CD4-positive, CD25-positive, alpha-beta regulatory T cell (primary cell): Measurements from ENCODE around the gene NR2F1. TPM values are rescaled to one million over a fixed set of nuclear protein-coding genes. Genes with fewer than 3 reads are reported as not detected.

Experiments used
- ATAC-seq, 2 donors: fragments of 150-1000 bp; cut with Tn5 transposase; one replicate each; pipeline ENCODE4 v1.10.0; 2021; ENCODE audit warnings: low read depth in 2 of 2, moderate number of reproducible peaks in 2 of 2, moderate library complexity in 1 of 2
- DNase-seq, 3 donors: peaks; one replicate each; pipeline versions ENCODE4 v3.0.0 to v3.0.0-alpha.2; 2012 to 2022; ENCODE audit warnings: mixed read lengths in 1 of 3
- H3K27ac ChIP-seq: one replicate; pipeline ENCODE4 v1.7.0; 2013; ENCODE audit warnings: mild to moderate bottlenecking, low read length; ENCODE audit not compliant: insufficient read depth, poor library complexity, severe bottlenecking
- H3K27me3 ChIP-seq: one replicate; pipeline ENCODE4 v1.7.0; 2013; ENCODE audit warnings: low read length; ENCODE audit not compliant: control insufficient read depth, insufficient read depth
- H3K36me3 ChIP-seq: one replicate; pipeline ENCODE4 v1.7.0; 2013; ENCODE audit warnings: mild to moderate bottlenecking, low read length, moderate library complexity; ENCODE audit not compliant: control insufficient read depth, insufficient read depth
- H3K4me1 ChIP-seq: 2 replicates; pipeline ENCODE4 v1.7.0; 2013; ENCODE audit warnings: mild to moderate bottlenecking, low read length; ENCODE audit not compliant: insufficient read depth, control insufficient read depth, poor library complexity, severe bottlenecking
- H3K4me3 ChIP-seq: one replicate; pipeline ENCODE4 v1.7.0; 2013; ENCODE audit warnings: low read depth, mild to moderate bottlenecking, low read length, moderate library complexity
- H3K9me3 ChIP-seq, 2 experiments: 1 replicate in 1 of 2; 2 replicates in 1 of 2; pipeline ENCODE4 v1.7.0; 2013; ENCODE audit warnings: low read length in 2 of 2, mild to moderate bottlenecking in 1 of 2, moderate library complexity in 1 of 2; ENCODE audit not compliant: control insufficient read depth in 2 of 2
- H3K27ac Mint-ChIP-seq, 3 donors: one replicate each; pipeline ENCODE4 v1.8.0; 2020 to 2022; ENCODE audit warnings: mild to moderate bottlenecking in 3 of 3, mixed read lengths in 3 of 3, moderate library complexity in 2 of 3
- H3K27me3 Mint-ChIP-seq: one replicate; pipeline ENCODE4 v1.8.0; 2022; ENCODE audit warnings: mild to moderate bottlenecking, mixed read lengths
- H3K36me3 Mint-ChIP-seq: one replicate; pipeline ENCODE4 v1.8.0; 2020; ENCODE audit warnings: mixed read lengths
- H3K4me1 Mint-ChIP-seq, 4 donors: one replicate each; pipeline ENCODE4 v1.8.0; 2020 to 2022; ENCODE audit warnings: mixed read lengths in 4 of 4, mild to moderate bottlenecking in 1 of 4
- H3K4me3 Mint-ChIP-seq, 4 donors: one replicate each; pipeline ENCODE4 v1.8.0; 2020 to 2022; ENCODE audit warnings: mild to moderate bottlenecking in 4 of 4, mixed read lengths in 4 of 4, moderate library complexity in 3 of 4
- H3K9me3 Mint-ChIP-seq, 7 donors: one replicate each; pipeline ENCODE4 v1.8.0; 2020 to 2022; ENCODE audit warnings: mixed read lengths in 7 of 7, mild to moderate bottlenecking in 3 of 7, moderate library complexity in 2 of 7
- polyA plus RNA-seq, 4 donors: library from polyadenylated mRNA; unstranded; fragments of 300-500 nt; fragmentation: Illumina TruSeq; gene quantifications; one replicate each; pipeline ENCODE4 v1.2.3, GENCODE V29; 2021
- total RNA-seq: library from RNA; stranded (reverse); gene quantifications from one replicate; pipeline ENCODE4 v1.2.3, GENCODE V29; 2022

The NR2F1 gene
- total and polyA plus RNA-seq, 5 donors from 2014 or later = not detected

- no peaks in the 10 kb centered on the region for H3K36me3 ChIP-seq
- Mint-ChIP-seq H3K4me1 (peaks cover 5 to 20% (median 10%) of the 10 kb centered on the region in 4 donors), H3K36me3 (peaks cover 4% of the 10 kb centered on the region), H3K27me3 (peaks cover 77% of the 10 kb centered on the region), H3K27ac (no peak overlapping the region), H3K4me3 (no peak overlapping the region), H3K9me3 (peaks cover 0 to 8% (median 2%) of the 10 kb centered on the region in 7 donors)
- peaks cover 5% of the 10 kb centered on the region for H3K4me1 ChIP-seq
- H3K9me3 ChIP-seq = peaks cover 3 to 13% of the 10 kb centered on the region in 2 experiments
- no peak overlapping the region for H3K27ac ChIP-seq
- DNase-seq = no peak
- ATAC-seq = no peak
- peaks cover 56% of the 10 kb centered on the region for H3K27me3 ChIP-seq
- H3K4me3 ChIP-seq = no peak overlapping the region
Measured at GRCh38 chr5:93612855-93613243, 29.8 kb downstream of the NR2F1 start.

GRCh38 chr5:93616538-93617174, 33.6 kb downstream of the NR2F1 start:
- Histone ChIP-seq H3K27ac (no peak overlapping the region), H3K36me3 (no peaks in the 10 kb centered on the region), H3K4me1 (peaks cover 13% of the 10 kb centered on the region), H3K9me3 (no peaks in the 10 kb centered on the region), H3K27me3 (peaks cover 19% of the 10 kb centered on the region), H3K4me3 (no peak overlapping the region)
- peaks cover 0 to 3% (median 1%) of the 10 kb centered on the region in 7 donors for H3K9me3 Mint-ChIP-seq
- H3K4me1 Mint-ChIP-seq = peaks cover 11 to 21% (median 16%) of the 10 kb centered on the region in 4 donors
- H3K27me3 Mint-ChIP-seq = peaks cover 59% of the 10 kb centered on the region
- DNase-seq (no peak), ATAC-seq (no peak)
- H3K27ac Mint-ChIP-seq = no peak overlapping the region
- peaks cover 7% of the 10 kb centered on the region for H3K36me3 Mint-ChIP-seq
- H3K4me3 Mint-ChIP-seq = no peak overlapping the region

GRCh38 chr5:93620487-93621326, 37.7 kb downstream of the NR2F1 start:
- Histone ChIP-seq H3K36me3 (no peaks in the 10 kb centered on the region), H3K4me1 (peaks cover 22% of the 10 kb centered on the region), H3K27me3 (no peaks in the 10 kb centered on the region), H3K9me3 (no peaks in the 10 kb centered on the region), H3K4me3 (peak overlapping the region; percentile 58), H3K27ac (no peak overlapping the region)
- peaks cover 11 to 24% (median 20%) of the 10 kb centered on the region in 4 donors for H3K4me1 Mint-ChIP-seq
- peaks cover 28% of the 10 kb centered on the region for H3K27me3 Mint-ChIP-seq
- ATAC-seq (peak; percentile 72 to 75), DNase-seq (peak; percentile 22 to 71 (median 53))
- peak overlapping the region in 2 of 3 donors; percentile 88 to 92 for H3K27ac Mint-ChIP-seq
- peaks cover 7% of the 10 kb centered on the region for H3K36me3 Mint-ChIP-seq
- H3K4me3 Mint-ChIP-seq = peak overlapping the region; percentile 87 to 99 (median 92)
- peaks cover 0 to 3% (median 0%) of the 10 kb centered on the region in 7 donors for H3K9me3 Mint-ChIP-seq

- H3K27ac Mint-ChIP-seq = peak overlapping the region in 2 of 3 donors; percentile 84 to 92
- H3K4me3 ChIP-seq = peak overlapping the region; percentile 21
- H3K27me3 ChIP-seq = no peaks in the 10 kb centered on the region
- peaks cover 11 to 24% (median 20%) of the 10 kb centered on the region in 4 donors for H3K4me1 Mint-ChIP-seq
- ATAC-seq = no peak
- H3K36me3 ChIP-seq = no peaks in the 10 kb centered on the region
- H3K36me3 Mint-ChIP-seq = peaks cover 3% of the 10 kb centered on the region
- peaks cover 0 to 3% (median 0%) of the 10 kb centered on the region in 7 donors for H3K9me3 Mint-ChIP-seq
- H3K4me1 ChIP-seq = peaks cover 22% of the 10 kb centered on the region
- DNase-seq = no peak
- no peaks in the 10 kb centered on the region for H3K9me3 ChIP-seq
- H3K27ac ChIP-seq = no peak overlapping the region
- peaks cover 32% of the 10 kb centered on the region for H3K27me3 Mint-ChIP-seq
- peak overlapping the region; percentile 59 to 76 (median 66) for H3K4me3 Mint-ChIP-seq
Measured at GRCh38 chr5:93621327-93621798, 38.3 kb downstream of the NR2F1 start.

GRCh38 chr5:93622240-93622885, 39.3 kb downstream of the NR2F1 start:
- Histone ChIP-seq H3K27me3 (no peaks in the 10 kb centered on the region), H3K9me3 (no peaks in the 10 kb centered on the region), H3K4me3 (no peak overlapping the region), H3K27ac (no peak overlapping the region), H3K36me3 (no peaks in the 10 kb centered on the region), H3K4me1 (peaks cover 22% of the 10 kb centered on the region)
- DNase-seq (peak; percentile 36 to 71 (median 39)), ATAC-seq (peak; percentile 65 to 67)
- Mint-ChIP-seq H3K9me3 (peaks cover 0 to 3% (median 0%) of the 10 kb centered on the region in 7 donors), H3K36me3 (peaks cover 3% of the 10 kb centered on the region), H3K4me3 (peak overlapping the region in 3 of 4 donors; percentile 59 to 76 (median 64)), H3K27ac (peak overlapping the region in 2 of 3 donors; percentile 12 to 82), H3K27me3 (peaks cover 27% of the 10 kb centered on the region), H3K4me1 (peaks cover 11 to 24% (median 20%) of the 10 kb centered on the region in 4 donors)

- H3K27ac ChIP-seq = no peak overlapping the region
- ATAC-seq (no peak), DNase-seq (no peak)
- peak overlapping the region in 1 of 3 donors; percentile 23 for H3K27ac Mint-ChIP-seq
- H3K4me1 Mint-ChIP-seq = peaks cover 11 to 24% (median 20%) of the 10 kb centered on the region in 4 donors
- no peak overlapping the region for H3K4me3 ChIP-seq
- H3K4me3 Mint-ChIP-seq = no peak overlapping the region
- no peaks in the 10 kb centered on the region for H3K9me3 ChIP-seq
- H3K27me3 ChIP-seq = no peaks in the 10 kb centered on the region
- peaks cover 22% of the 10 kb centered on the region for H3K4me1 ChIP-seq
- peaks cover 27% of the 10 kb centered on the region for H3K27me3 Mint-ChIP-seq
- peaks cover 0 to 3% (median 0%) of the 10 kb centered on the region in 7 donors for H3K9me3 Mint-ChIP-seq
- no peaks in the 10 kb centered on the region for H3K36me3 ChIP-seq
- H3K36me3 Mint-ChIP-seq = peaks cover 3% of the 10 kb centered on the region
Measured at GRCh38 chr5:93623153-93623552, 40.1 kb downstream of the NR2F1 start.

GRCh38 chr5:93626801-93627200, 43.8 kb downstream of the NR2F1 start:
- H3K9me3 Mint-ChIP-seq = peaks cover 0 to 2% (median 0%) of the 10 kb centered on the region in 7 donors
- Histone ChIP-seq H3K27ac (no peak overlapping the region), H3K36me3 (no peaks in the 10 kb centered on the region), H3K4me3 (no peak overlapping the region), H3K4me1 (peaks cover 7% of the 10 kb centered on the region), H3K27me3 (no peaks in the 10 kb centered on the region), H3K9me3 (no peaks in the 10 kb centered on the region)
- H3K4me1 Mint-ChIP-seq = peaks cover 6 to 9% (median 8%) of the 10 kb centered on the region in 4 donors
- ATAC-seq (no peak), DNase-seq (no peak)
- peaks cover 7% of the 10 kb centered on the region for H3K27me3 Mint-ChIP-seq
- peaks cover 4% of the 10 kb centered on the region for H3K36me3 Mint-ChIP-seq
- no peak overlapping the region for H3K27ac Mint-ChIP-seq
- peak overlapping the region in 1 of 4 donors; percentile 2 for H3K4me3 Mint-ChIP-seq
